Endodermal cell (in vitro differentiated cells): Measurements from ENCODE around the gene AP3S1. TPM values are rescaled to one million over a fixed set of nuclear protein-coding genes. Genes with fewer than 3 reads are reported as not detected.
"Not testable (repeated sequence)": the region's sequence is repeated elsewhere in the genome, so short reads cannot be mapped to it uniquely, and the experiment has no call there.

Source experiments
- DNase-seq: peaks from one replicate; pipeline ENCODE4 v3.0.0-alpha.2; 2017
- H3K27ac ChIP-seq: 2 replicates; pipeline ENCODE4 v1.5.1; 2013; ENCODE audit warnings: mild to moderate bottlenecking, low read depth, low read length, moderate library complexity
- H3K27me3 ChIP-seq: 2 replicates; pipeline ENCODE4 v1.6.1; 2013; ENCODE audit warnings: mild to moderate bottlenecking, low read length, moderate library complexity; ENCODE audit not compliant: insufficient read depth, control insufficient read depth, poor library complexity, severe bottlenecking
- H3K36me3 ChIP-seq: 2 replicates; pipeline ENCODE4 v1.7.0; 2013; ENCODE audit warnings: mild to moderate bottlenecking, low read length, moderate library complexity; ENCODE audit not compliant: control insufficient read depth, insufficient read depth
- H3K4me1 ChIP-seq: one replicate; pipeline ENCODE4 v1.7.0; 2013; ENCODE audit warnings: low read length; ENCODE audit not compliant: control insufficient read depth, insufficient read depth
- H3K4me3 ChIP-seq: 2 replicates; pipeline ENCODE4 v1.5.1; 2013; ENCODE audit warnings: mild to moderate bottlenecking, low read length, moderate library complexity
- H3K9ac ChIP-seq: 2 replicates; pipeline ENCODE4 v1.6.1; 2013; ENCODE audit warnings: mild to moderate bottlenecking, low read length, moderate library complexity; ENCODE audit not compliant: poor library complexity, severe bottlenecking; ENCODE audit errors: extremely low read depth
- H3K9me3 ChIP-seq: 2 replicates; pipeline ENCODE4 v1.6.1; 2013; ENCODE audit warnings: mild to moderate bottlenecking, low read length, moderate library complexity; ENCODE audit not compliant: control insufficient read depth
- H3K27ac Mint-ChIP-seq: 2 replicates; pipeline ENCODE4 v1.8.0; 2020; ENCODE audit warnings: mixed read lengths
- H3K27me3 Mint-ChIP-seq: 2 replicates; pipeline ENCODE4 v1.8.0; 2021; ENCODE audit warnings: mild to moderate bottlenecking, mixed read lengths; ENCODE audit not compliant: insufficient read depth
- H3K36me3 Mint-ChIP-seq: 2 replicates; pipeline ENCODE4 v1.8.0; 2020; ENCODE audit warnings: low read depth, mixed read lengths
- H3K4me1 Mint-ChIP-seq: 2 replicates; pipeline ENCODE4 v1.8.0; 2020; ENCODE audit warnings: mixed read lengths
- H3K4me3 Mint-ChIP-seq: 2 replicates; pipeline ENCODE4 v1.8.0; 2020; ENCODE audit warnings: mild to moderate bottlenecking, moderate library complexity, mixed read lengths
- H3K9me3 Mint-ChIP-seq: 2 replicates; pipeline ENCODE4 v1.8.0; 2020; ENCODE audit warnings: mild to moderate bottlenecking, mixed read lengths
- WGBS, 2 experiments: methylation state at CpG; one replicate each; pipeline versions ENCODE4 v1.1.5 to v1.1.7; 2013; ENCODE audit warnings: missing lambda C conversion rate in 2 of 2, mixed read lengths in 1 of 2; ENCODE audit not compliant: insufficient coverage in 1 of 2, insufficient read length in 1 of 2; 5-methylcytosine and 5-hydroxymethylcytosine counted together
- total RNA-seq, 2 donors: library from RNA; stranded (reverse); fragmentation: NEBNext Ultra II Directional in 1 of 2; extraction: Animal tissue kit (Norgen Biotek cat#: 25700) in 1 of 2; gene quantifications; 2 replicates in 1 of 2; 3 replicates in 1 of 2; pipeline ENCODE4 v1.2.1, GENCODE V29; 2021
- TF ChIP-seq, protein P1 (sequence below): fragments of 200-600 bp; sonication (generic); conservative IDR thresholded peaks from 2 replicates; pipeline ENCODE4 v1.5.0; 2021; ENCODE audit warnings: antibody characterized with exemption, mild to moderate bottlenecking

AP3S1 gene
- total RNA-seq, 2 donors from 2014 or later: 51.2 to 75.0 TPM

GRCh38 chr5:115895821-115896220, 54.1 kb downstream of the AP3S1 start:
- Mint-ChIP-seq H3K4me3 (no peak overlapping the region), H3K27ac (no peak overlapping the region), H3K36me3 (peaks cover 6% of the 10 kb centered on the region), H3K4me1 (no peaks in the 10 kb centered on the region), H3K9me3 (no peaks in the 10 kb centered on the region), H3K27me3 (no peaks in the 10 kb centered on the region)
- Histone ChIP-seq H3K27ac (no peak overlapping the region), H3K4me3 (no peak overlapping the region), H3K4me1 (no peaks in the 10 kb centered on the region), H3K36me3 (no peaks in the 10 kb centered on the region), H3K27me3 (no peaks in the 10 kb centered on the region), H3K9me3 (no peaks in the 10 kb centered on the region), H3K9ac (no peak overlapping the region)
- 96 to 100% methylated on average over 2 to 3 of the region's 3 CpGs for WGBS, 2 experiments
- TF ChIP-seq, protein P1, sequence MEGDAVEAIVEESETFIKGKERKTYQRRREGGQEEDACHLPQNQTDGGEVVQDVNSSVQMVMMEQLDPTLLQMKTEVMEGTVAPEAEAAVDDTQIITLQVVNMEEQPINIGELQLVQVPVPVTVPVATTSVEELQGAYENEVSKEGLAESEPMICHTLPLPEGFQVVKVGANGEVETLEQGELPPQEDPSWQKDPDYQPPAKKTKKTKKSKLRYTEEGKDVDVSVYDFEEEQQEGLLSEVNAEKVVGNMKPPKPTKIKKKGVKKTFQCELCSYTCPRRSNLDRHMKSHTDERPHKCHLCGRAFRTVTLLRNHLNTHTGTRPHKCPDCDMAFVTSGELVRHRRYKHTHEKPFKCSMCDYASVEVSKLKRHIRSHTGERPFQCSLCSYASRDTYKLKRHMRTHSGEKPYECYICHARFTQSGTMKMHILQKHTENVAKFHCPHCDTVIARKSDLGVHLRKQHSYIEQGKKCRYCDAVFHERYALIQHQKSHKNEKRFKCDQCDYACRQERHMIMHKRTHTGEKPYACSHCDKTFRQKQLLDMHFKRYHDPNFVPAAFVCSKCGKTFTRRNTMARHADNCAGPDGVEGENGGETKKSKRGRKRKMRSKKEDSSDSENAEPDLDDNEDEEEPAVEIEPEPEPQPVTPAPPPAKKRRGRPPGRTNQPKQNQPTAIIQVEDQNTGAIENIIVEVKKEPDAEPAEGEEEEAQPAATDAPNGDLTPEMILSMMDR: no peak
- no peak for DNase-seq

GRCh38 chr5:115898656-115899055, 56.9 kb downstream of the AP3S1 start:
- H3K4me3 Mint-ChIP-seq: no peak overlapping the region
- H3K27me3 ChIP-seq: no peaks in the 10 kb centered on the region
- H3K9ac ChIP-seq: no peak overlapping the region
- no peak for DNase-seq
- no peaks in the 10 kb centered on the region for H3K27me3 Mint-ChIP-seq
- no peak overlapping the region for H3K4me3 ChIP-seq
- H3K4me1 Mint-ChIP-seq: no peaks in the 10 kb centered on the region
- 92 to 100% methylated on average over 1 of the region's 1 CpG for WGBS, 2 experiments
- no peaks in the 10 kb centered on the region for H3K9me3 ChIP-seq
- no peak overlapping the region for H3K27ac Mint-ChIP-seq
- H3K27ac ChIP-seq: no peak overlapping the region
- H3K4me1 ChIP-seq: no peaks in the 10 kb centered on the region
- H3K36me3 ChIP-seq: no peaks in the 10 kb centered on the region
- H3K9me3 Mint-ChIP-seq: no peaks in the 10 kb centered on the region
- TF ChIP-seq, protein P1: no peak
- H3K36me3 Mint-ChIP-seq: peaks cover 6% of the 10 kb centered on the region

GRCh38 chr5:115907177-115907576, 65.4 kb downstream of the AP3S1 start:
- no peak for DNase-seq
- H3K27ac Mint-ChIP-seq: no peak overlapping the region
- H3K27me3 ChIP-seq: no peaks in the 10 kb centered on the region
- TF ChIP-seq, protein P1: no peak
- H3K9me3 ChIP-seq: no peaks in the 10 kb centered on the region
- no peak overlapping the region for H3K27ac ChIP-seq
- no peak overlapping the region for H3K4me3 ChIP-seq
- no peaks in the 10 kb centered on the region for H3K4me1 Mint-ChIP-seq
- H3K9ac ChIP-seq: no peak overlapping the region
- H3K36me3 ChIP-seq: no peaks in the 10 kb centered on the region
- no peaks in the 10 kb centered on the region for H3K36me3 Mint-ChIP-seq
- 84 to 93% methylated on average over 2 of the region's 2 CpGs for WGBS, 2 experiments
- H3K27me3 Mint-ChIP-seq: no peaks in the 10 kb centered on the region
- no peaks in the 10 kb centered on the region for H3K9me3 Mint-ChIP-seq
- H3K4me1 ChIP-seq: no peaks in the 10 kb centered on the region
- H3K4me3 Mint-ChIP-seq: no peak overlapping the region

DNA sequence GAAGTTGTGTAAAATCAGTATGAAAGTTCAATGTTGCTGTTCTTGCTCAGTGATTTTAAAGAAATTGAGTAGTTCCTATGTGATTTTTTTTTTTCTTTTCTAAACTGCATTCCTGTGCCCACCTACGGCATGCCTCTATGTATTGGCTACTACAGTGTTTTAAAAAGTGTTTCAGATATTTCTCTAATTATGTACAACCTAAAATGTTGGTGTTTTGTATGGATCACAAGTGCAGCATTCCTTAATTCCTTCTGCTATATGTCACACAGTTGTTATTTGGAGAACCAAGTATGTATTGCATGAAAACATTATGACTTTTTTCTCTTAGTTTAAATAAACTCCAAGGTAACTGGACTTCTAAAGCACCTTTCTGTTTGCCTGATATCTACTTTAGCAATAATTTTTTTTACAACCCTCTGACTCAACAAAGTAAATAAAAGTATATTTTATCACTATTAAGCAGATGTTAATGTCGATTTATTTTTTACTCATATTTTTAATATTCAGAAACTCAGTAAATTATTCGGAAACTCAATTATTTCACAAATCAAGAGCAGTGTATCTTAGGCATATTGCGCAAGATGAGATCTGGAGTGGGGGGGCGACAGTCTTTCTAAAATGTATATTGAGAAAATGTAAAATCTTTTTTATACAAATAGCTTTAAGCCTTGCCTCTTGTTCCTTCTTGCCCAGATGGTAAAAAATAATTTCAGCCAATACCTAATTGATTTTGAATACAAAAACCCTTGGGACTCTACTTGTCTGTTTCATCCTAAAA, 72.1 kb downstream of the AP3S1 start:
- not testable (repeated sequence) for H3K4me3 Mint-ChIP-seq, H3K9me3 Mint-ChIP-seq, H3K9ac ChIP-seq, H3K27me3 ChIP-seq, H3K36me3 ChIP-seq, H3K9me3 ChIP-seq, H3K36me3 Mint-ChIP-seq, H3K4me1 Mint-ChIP-seq, H3K27me3 Mint-ChIP-seq, H3K4me3 ChIP-seq, H3K27ac Mint-ChIP-seq, DNase-seq, H3K4me1 ChIP-seq, H3K27ac ChIP-seq
- 88% methylated on average over 5 of the region's 5 CpGs; no CpG with 5 or more reads in 1 of the 2 experiments for WGBS, 2 experiments
